ENCODE results near the gene RIOK3.
A peak's percentile ranks its signal among the peaks of the same experiment; 100 is the strongest.
"Not testable (repeated sequence)": the region's sequence is repeated elsewhere in the genome, so short reads cannot be mapped to it uniquely, and the experiment has no call there.

Gene RIOK3

GRCh38 chr18:23498877-23499276, 45.8 kb downstream of the RIOK3 start:
- DNase-seq: peak; percentile 62

- DNase-seq: no peak
Observed at GRCh38 chr18:23499291-23499781, 46.2 kb downstream of the RIOK3 start.

GRCh38 chr18:23501626-23502025, 48.5 kb downstream of the RIOK3 start:
- DNase-seq: no peak

GRCh38 chr18:23502516-23503037, 49.5 kb downstream of the RIOK3 start:
- DNase-seq: no peak

GRCh38 chr18:23503038-23503962, 50.2 kb downstream of the RIOK3 start, which contains the start of gene RMC1:
Gene RMC1 (plus strand): TSS chr18:23503511. CDS start chr18:23503619, 108 bp downstream.
- DNase-seq: peak; percentile 81

- no peak for DNase-seq
Observed at GRCh38 chr18:23503963-23504344, 50.9 kb downstream of the RIOK3 start.

- no peak for DNase-seq
Observed at GRCh38 chr18:23504720-23505119, 51.6 kb downstream of the RIOK3 start.

- DNase-seq: no peak
Observed at GRCh38 chr18:23506393-23506792, 53.3 kb downstream of the RIOK3 start.

- not testable (repeated sequence) for DNase-seq
Observed at GRCh38 chr18:23510923-23511322, 57.8 kb downstream of the RIOK3 start.

GRCh38 chr18:23512216-23512615, 59.1 kb downstream of the RIOK3 start:
- DNase-seq: not testable (repeated sequence)

- no peak for DNase-seq
Observed at GRCh38 chr18:23512641-23513040, 59.6 kb downstream of the RIOK3 start.

GRCh38 chr18:23515911-23516546, 62.9 kb downstream of the RIOK3 start:
- DNase-seq: peak; percentile 77

- DNase-seq: no peak
Observed at GRCh38 chr18:23519734-23520133, 66.6 kb downstream of the RIOK3 start.

GRCh38 chr18:23521271-23521670, 68.2 kb downstream of the RIOK3 start:
- no peak for DNase-seq

GRCh38 chr18:23521907-23522306, 68.8 kb downstream of the RIOK3 start:
- no peak for DNase-seq

- peak; percentile 54 for DNase-seq
Observed at GRCh38 chr18:23523429-23524212, 70.5 kb downstream of the RIOK3 start.

- DNase-seq: no peak
Observed at GRCh38 chr18:23524213-23524707, 71.2 kb downstream of the RIOK3 start.

GRCh38 chr18:23526501-23527063, 73.5 kb downstream of the RIOK3 start:
- DNase-seq: no peak

- DNase-seq: no peak
Observed at GRCh38 chr18:23528580-23529472, 75.7 kb downstream of the RIOK3 start.

GRCh38 chr18:23529604-23530003, 76.5 kb downstream of the RIOK3 start:
- DNase-seq: peak; percentile 78

- no peak for DNase-seq
Observed at GRCh38 chr18:23530195-23530594, 77.1 kb downstream of the RIOK3 start.

Measured in kidney glomerular epithelial cell (primary cell).